ENCODE measurements around the gene CNN1. TPM values are rescaled to one million over a fixed set of nuclear protein-coding genes. Genes with fewer than 3 reads are reported as not detected.
"Not testable (repeated sequence)": the region's sequence is repeated elsewhere in the genome, so short reads cannot be mapped to it uniquely, and the experiment has no call there.

Gene CNN1
- total RNA-seq, 2 donors from 2014 or later = 93.3 to 592 TPM

DNA sequence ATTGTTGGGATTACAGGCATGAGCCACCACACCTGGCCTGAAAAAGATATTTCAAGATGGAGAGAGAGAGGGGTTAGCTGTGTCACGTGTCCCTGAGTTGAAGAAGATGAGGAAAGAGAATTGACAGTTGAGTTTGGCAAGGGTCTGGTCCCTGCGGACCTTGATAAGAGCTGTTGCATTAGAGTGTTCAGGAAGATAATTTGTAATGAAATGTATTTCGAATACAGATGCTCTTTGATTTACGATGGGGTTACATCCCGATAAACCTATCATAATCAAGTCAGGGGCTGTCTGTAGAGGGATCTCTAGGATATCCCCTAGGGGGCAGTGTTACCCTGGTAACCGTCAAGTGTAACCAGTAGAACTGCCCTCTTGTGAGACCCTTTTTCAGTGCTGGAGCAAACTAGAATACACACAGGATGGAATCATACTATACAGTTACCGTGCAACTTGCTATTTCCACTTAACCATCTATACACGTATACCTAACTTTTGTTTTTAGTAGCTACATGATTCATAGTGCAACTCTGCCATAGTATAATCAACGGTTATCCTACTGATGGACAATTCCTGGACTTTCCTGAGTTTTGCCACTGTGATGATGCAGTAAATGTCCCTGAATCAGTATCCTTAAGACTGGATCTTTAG lies 21.9 kb downstream of the CNN1 start:
- H3K27ac ChIP-seq = no peak overlapping the region
- DNase-seq (ENCODE audit: low spot score) = no peak

GRCh38 chr19:11563532-11563931 lies 24.9 kb downstream of the CNN1 start:
- H3K4me1 ChIP-seq = peaks cover 0 to 15% of the 10 kb centered on the region in 2 donors
- H3K4me3 ChIP-seq = no peak overlapping the region
- H3K36me3 ChIP-seq = no peaks in the 10 kb centered on the region
- H3K9me3 ChIP-seq = no peaks in the 10 kb centered on the region
- TF ChIP-seq, protein P1, sequence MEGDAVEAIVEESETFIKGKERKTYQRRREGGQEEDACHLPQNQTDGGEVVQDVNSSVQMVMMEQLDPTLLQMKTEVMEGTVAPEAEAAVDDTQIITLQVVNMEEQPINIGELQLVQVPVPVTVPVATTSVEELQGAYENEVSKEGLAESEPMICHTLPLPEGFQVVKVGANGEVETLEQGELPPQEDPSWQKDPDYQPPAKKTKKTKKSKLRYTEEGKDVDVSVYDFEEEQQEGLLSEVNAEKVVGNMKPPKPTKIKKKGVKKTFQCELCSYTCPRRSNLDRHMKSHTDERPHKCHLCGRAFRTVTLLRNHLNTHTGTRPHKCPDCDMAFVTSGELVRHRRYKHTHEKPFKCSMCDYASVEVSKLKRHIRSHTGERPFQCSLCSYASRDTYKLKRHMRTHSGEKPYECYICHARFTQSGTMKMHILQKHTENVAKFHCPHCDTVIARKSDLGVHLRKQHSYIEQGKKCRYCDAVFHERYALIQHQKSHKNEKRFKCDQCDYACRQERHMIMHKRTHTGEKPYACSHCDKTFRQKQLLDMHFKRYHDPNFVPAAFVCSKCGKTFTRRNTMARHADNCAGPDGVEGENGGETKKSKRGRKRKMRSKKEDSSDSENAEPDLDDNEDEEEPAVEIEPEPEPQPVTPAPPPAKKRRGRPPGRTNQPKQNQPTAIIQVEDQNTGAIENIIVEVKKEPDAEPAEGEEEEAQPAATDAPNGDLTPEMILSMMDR (IDR thresholded peaks at IDR 0.05) = no peak
- H3K27ac ChIP-seq = no peak overlapping the region
- no peaks in the 10 kb centered on the region for H3K27me3 ChIP-seq
- DNase-seq (ENCODE audit: low spot score) = no peak

More for the DNA sequence above, 21.9 kb downstream of the CNN1 start:
- TF ChIP-seq, protein P1 (IDR thresholded peaks at IDR 0.05) = peak; percentile 31 to 66
- H3K4me3 ChIP-seq = no peak overlapping the region
- H3K9me3 ChIP-seq = no peaks in the 10 kb centered on the region
- peaks cover 0 to 35% of the 10 kb centered on the region in 2 donors for H3K4me1 ChIP-seq
- H3K27me3 ChIP-seq = no peaks in the 10 kb centered on the region
- H3K36me3 ChIP-seq = no peaks in the 10 kb centered on the region

DNA sequence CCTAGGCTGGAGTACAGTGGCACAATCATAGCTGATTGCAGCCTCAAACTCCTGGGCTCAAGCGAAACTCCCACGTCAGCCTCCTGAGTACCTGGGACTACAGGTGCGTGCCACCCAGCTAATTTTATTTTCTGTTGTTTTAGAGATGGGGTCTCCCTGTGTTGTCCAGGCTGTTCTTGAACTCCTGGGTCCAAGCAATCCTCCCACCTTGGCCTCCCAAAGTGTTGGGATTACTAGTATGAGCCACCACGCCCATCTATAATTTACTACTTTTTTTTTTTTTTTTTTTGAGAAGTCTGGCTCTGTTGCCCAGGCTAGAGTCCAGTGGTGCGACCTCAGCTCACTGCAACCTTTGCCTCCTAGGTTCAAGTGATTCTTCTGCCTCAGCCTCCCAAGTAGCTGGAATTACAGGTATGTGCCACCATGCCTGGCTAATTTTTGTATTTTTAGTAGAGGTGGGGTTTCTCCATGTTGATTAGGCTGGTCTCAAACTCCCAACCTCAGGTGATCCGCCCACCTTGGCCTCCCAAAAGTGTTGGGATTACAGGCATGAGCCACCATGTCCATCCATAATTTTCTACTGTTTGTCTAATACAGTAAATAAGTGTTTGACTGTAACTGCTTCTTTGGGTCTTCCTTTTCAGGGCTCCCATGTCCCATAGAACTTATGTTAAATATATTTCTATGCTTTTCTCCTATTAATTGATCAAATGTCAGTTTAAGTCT lies 25.6 kb downstream of the CNN1 start:
- H3K4me1 ChIP-seq = peaks cover 0 to 14% of the 10 kb centered on the region in 2 donors
- not testable (repeated sequence) for H3K36me3 ChIP-seq; H3K27ac ChIP-seq; H3K27me3 ChIP-seq; DNase-seq (ENCODE audit: low spot score); H3K4me3 ChIP-seq; H3K9me3 ChIP-seq

- H3K9me3 ChIP-seq; H3K27me3 ChIP-seq; H3K4me3 ChIP-seq; H3K4me1 ChIP-seq; H3K27ac ChIP-seq; H3K36me3 ChIP-seq; DNase-seq (ENCODE audit: low spot score): not testable (repeated sequence)
Observed at GRCh38 chr19:11565649-11565980, 27.0 kb downstream of the CNN1 start.

- H3K4me1 ChIP-seq = no peaks in the 10 kb centered on the region
- no peaks in the 10 kb centered on the region for H3K27me3 ChIP-seq
- no peaks in the 10 kb centered on the region for H3K9me3 ChIP-seq
- DNase-seq (ENCODE audit: low spot score) = no peak
- TF ChIP-seq, protein P1 (IDR thresholded peaks at IDR 0.05) = no peak
- H3K4me3 ChIP-seq = no peak overlapping the region
- no peaks in the 10 kb centered on the region for H3K36me3 ChIP-seq
- no peak overlapping the region for H3K27ac ChIP-seq
Observed at GRCh38 chr19:11566164-11566563, 27.5 kb downstream of the CNN1 start.

DNA sequence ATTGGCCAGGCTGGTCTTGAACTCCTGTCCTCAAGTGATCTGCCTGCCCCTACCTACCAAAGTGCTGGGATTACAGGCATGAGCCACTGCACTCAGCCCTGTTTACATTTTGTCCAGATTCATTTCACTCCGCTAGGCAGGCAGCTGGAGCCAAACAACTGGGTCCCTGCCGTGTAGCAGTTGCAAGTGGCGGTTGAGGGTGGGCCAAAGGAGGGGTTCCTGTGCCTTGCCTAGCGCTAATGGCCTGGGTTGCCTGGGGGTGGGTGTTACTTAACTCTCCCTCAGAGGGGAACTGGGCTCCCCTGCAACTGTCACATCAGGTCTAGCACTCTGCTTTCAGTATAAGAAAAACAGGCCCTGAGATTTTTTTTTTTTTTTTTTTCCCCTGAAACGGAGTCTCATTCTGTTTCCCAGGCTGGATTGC lies 31.4 kb downstream of the CNN1 start:
- H3K4me3 ChIP-seq = no peak overlapping the region
- H3K36me3 ChIP-seq = no peaks in the 10 kb centered on the region
- no peak for DNase-seq (ENCODE audit: low spot score)
- no peaks in the 10 kb centered on the region for H3K9me3 ChIP-seq
- no peaks in the 10 kb centered on the region for H3K4me1 ChIP-seq
- H3K27me3 ChIP-seq = no peaks in the 10 kb centered on the region
- TF ChIP-seq, protein P1 (IDR thresholded peaks at IDR 0.05) = no peak
- H3K27ac ChIP-seq = no peak overlapping the region

GRCh38 chr19:11573354-11573753 lies 34.7 kb downstream of the CNN1 start:
- not testable (repeated sequence) for DNase-seq (ENCODE audit: low spot score); H3K36me3 ChIP-seq; H3K4me3 ChIP-seq

DNA sequence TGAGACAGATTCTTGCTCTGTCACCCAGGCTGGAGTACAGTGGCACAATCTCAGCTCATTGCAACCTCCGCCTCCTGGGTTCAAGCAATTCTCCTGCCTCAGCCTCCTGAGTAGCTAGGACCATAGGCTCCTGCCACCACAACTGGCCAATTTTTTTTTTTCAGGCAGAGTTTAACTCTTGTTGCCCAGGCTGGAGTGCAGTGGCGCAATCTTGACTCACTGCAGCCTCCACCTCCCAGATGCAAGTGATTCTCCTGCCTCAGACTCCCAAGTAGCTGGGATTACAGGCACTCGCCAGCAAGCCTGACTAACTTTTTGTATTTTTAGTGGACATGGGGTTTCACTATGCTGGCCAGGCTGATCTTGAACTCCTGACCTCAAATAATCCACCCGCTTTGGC lies 35.1 kb downstream of the CNN1 start:
- not testable (repeated sequence) for H3K27ac ChIP-seq; H3K9me3 ChIP-seq; DNase-seq (ENCODE audit: low spot score); H3K27me3 ChIP-seq; H3K36me3 ChIP-seq; H3K4me1 ChIP-seq; H3K4me3 ChIP-seq

More at GRCh38 chr19:11573354-11573753, 34.7 kb downstream of the CNN1 start:
- H3K9me3 ChIP-seq, H3K4me1 ChIP-seq, H3K27me3 ChIP-seq, H3K27ac ChIP-seq: not testable (repeated sequence)
